Activated CD8-positive, alpha-beta T cell treated with anti-CD3 and anti-CD28 coated beads for 36 hours (primary cell): ENCODE data around the gene HES1. TPM values are rescaled to one million over a fixed set of nuclear protein-coding genes. Genes with fewer than 3 reads are reported as not detected.

ENCODE experiments used
- ATAC-seq: fragments of 200-7000 bp; cut with Tn5 transposase; one replicate; pipeline ENCODE4 v1.10.0; 2021; ENCODE audit warnings: mild to moderate bottlenecking, moderate library complexity
- CTCF ChIA-PET: fragments of 350-600 bp; sonication (Branson Sonifier 250); formaldehyde crosslinking; loops from one replicate; lab custom pipeline; 2021; ENCODE audit warnings: antibody characterized with exemption; lab: Charles Lee
- POLR2A ChIA-PET: fragments of 350-600 bp; sonication (Branson Sonifier 250); formaldehyde crosslinking; loops from one replicate; lab custom pipeline; 2021; ENCODE audit warnings: antibody characterized with exemption; lab: Charles Lee
- DNase-seq: peaks from one replicate; pipeline ENCODE4 v3.0.0-alpha.2; 2020
- H3K27ac Mint-ChIP-seq: one replicate; pipeline ENCODE4 v1.8.0; 2021; ENCODE audit warnings: mild to moderate bottlenecking, mixed read lengths
- H3K27me3 Mint-ChIP-seq: one replicate; pipeline ENCODE4 v1.8.0; 2021; ENCODE audit warnings: mixed read lengths
- H3K36me3 Mint-ChIP-seq: one replicate; pipeline ENCODE4 v1.8.0; 2021; ENCODE audit warnings: low read depth, mixed read lengths
- H3K4me1 Mint-ChIP-seq: one replicate; pipeline ENCODE4 v1.8.0; 2021; ENCODE audit warnings: low read depth, mixed read lengths
- H3K4me3 Mint-ChIP-seq: one replicate; pipeline ENCODE4 v1.8.0; 2021; ENCODE audit warnings: mild to moderate bottlenecking, moderate library complexity, mixed read lengths
- H3K9me3 Mint-ChIP-seq: one replicate; pipeline ENCODE4 v1.8.0; 2021; ENCODE audit warnings: mixed read lengths
- CTCF ChIP-seq: fragments of 200-600 bp; IDR thresholded peaks from one replicate; pipeline ENCODE4 v1.8.0; 2022; ENCODE audit warnings: antibody characterized with exemption, mild to moderate bottlenecking
- intact Hi-C: fragments of 100-400 bp; cut with micrococcal nuclease; formaldehyde crosslinking; loops from one replicate; pipeline ENCODE4 v1.10.0; 2022
- total RNA-seq, 2 experiments: library from RNA; stranded (reverse); gene quantifications; one replicate each; pipeline ENCODE4 v1.2.3, GENCODE V29; 2021

The HES1 gene
- total RNA-seq, 2 experiments from 2014 or later, result not detected

- ATAC-seq, result no peak
- Mint-ChIP-seq H3K4me1 (peaks cover 35% of the 10 kb centered on the region), H3K36me3 (no peaks in the 10 kb centered on the region), H3K9me3 (no peaks in the 10 kb centered on the region), H3K27me3 (peaks cover 47% of the 10 kb centered on the region), H3K4me3 (no peak overlapping the region), H3K27ac (no peak overlapping the region)
- POLR2A ChIA-PET, result no interaction called here
- intact Hi-C loops, result loop anchor here (5.0 to 10.0 kb wide), 4 partner anchors 169 to 474 kb away; no protein-coding TSS in a partner anchor
- DNase-seq, result no peak
- CTCF ChIA-PET, result interaction anchor here (1.0 to 2.5 kb wide), 5 partner anchors 9 to 358 kb away, joined by 3 to 12 read pairs (median 6); no protein-coding TSS in a partner anchor
- no peak for TF ChIP-seq CTCF
Observed at GRCh38 chr3:194138732-194139070, 2.8 kb downstream of the HES1 start.

- ChIA-PET CTCF (interaction anchor here (0.7 to 2.5 kb wide), 4 partner anchors 10 to 359 kb away, joined by 3 to 12 read pairs (median 8); no protein-coding TSS in a partner anchor), POLR2A (no interaction called here)
- intact Hi-C loops, result loop anchor here (5.0 to 10.0 kb wide), 4 partner anchors 168 to 474 kb away; no protein-coding TSS in a partner anchor
- no peaks in the 10 kb centered on the region for H3K9me3 Mint-ChIP-seq
- TF ChIP-seq CTCF, result no peak
- H3K27me3 Mint-ChIP-seq, result peaks cover 47% of the 10 kb centered on the region
- no peak overlapping the region for H3K27ac Mint-ChIP-seq
- ATAC-seq, result no peak
- no peaks in the 10 kb centered on the region for H3K36me3 Mint-ChIP-seq
- H3K4me3 Mint-ChIP-seq, result no peak overlapping the region
- peaks cover 34% of the 10 kb centered on the region for H3K4me1 Mint-ChIP-seq
- no peak for DNase-seq
Observed at GRCh38 chr3:194139071-194139813, 3.3 kb downstream of the HES1 start.

GRCh38 chr3:194139814-194140391, 4.0 kb downstream of the HES1 start:
- H3K9me3 Mint-ChIP-seq, result no peaks in the 10 kb centered on the region
- DNase-seq, result no peak
- H3K27ac Mint-ChIP-seq, result no peak overlapping the region
- no peak overlapping the region for H3K4me3 Mint-ChIP-seq
- ATAC-seq, result no peak
- ChIA-PET CTCF (interaction anchor here (0.7 to 2.5 kb wide), 4 partner anchors 10 to 359 kb away, joined by 3 to 12 read pairs (median 4); no protein-coding TSS in a partner anchor), POLR2A (no interaction called here)
- peaks cover 33% of the 10 kb centered on the region for H3K4me1 Mint-ChIP-seq
- TF ChIP-seq CTCF, result no peak
- intact Hi-C loops, result loop anchor here (5.0 to 10.0 kb wide), 4 partner anchors 167 to 475 kb away; no protein-coding TSS in a partner anchor
- no peaks in the 10 kb centered on the region for H3K36me3 Mint-ChIP-seq
- H3K27me3 Mint-ChIP-seq, result peaks cover 50% of the 10 kb centered on the region

- ATAC-seq, result peak; percentile 7
- intact Hi-C loops, result no loop called here
- Mint-ChIP-seq H3K36me3 (no peaks in the 10 kb centered on the region), H3K4me1 (peaks cover 30% of the 10 kb centered on the region), H3K27ac (no peak overlapping the region), H3K9me3 (no peaks in the 10 kb centered on the region), H3K4me3 (peak overlapping the region; percentile 26), H3K27me3 (peaks cover 50% of the 10 kb centered on the region)
- TF ChIP-seq CTCF, result no peak
- ChIA-PET POLR2A (no interaction called here), CTCF (interaction anchor here (0.7 to 1.2 kb wide), 2 partner anchors 175 to 360 kb away, joined by 3 to 5 read pairs; no protein-coding TSS in a partner anchor)
- DNase-seq, result peak; percentile 57
Observed at GRCh38 chr3:194140520-194141414, 4.8 kb downstream of the HES1 start.
